Activated CD8-positive, alpha-beta memory T cell treated with anti-CD3 and anti-CD28 coated beads, Interleukin-2, amount 50 U/mL, for 4 hours (primary cell): ENCODE data around the gene KRTAP21-3.
"Not testable (repeated sequence)": the region's sequence is repeated elsewhere in the genome, so short reads cannot be mapped to it uniquely, and the experiment has no call there.

Source experiments
- DNase-seq: peaks from one replicate; pipeline ENCODE4 v3.0.0-alpha.2; 2020

Gene KRTAP21-3

GRCh38 chr21:30718239-30718909 is at the start of gene KRTAP21-3:
KRTAP21-3 (minus strand) TSS chr21:30718777; CDS start chr21:30718759, 18 bp downstream.
- no peak for DNase-seq

GRCh38 chr21:30760776-30761175 is 42.2 kb upstream of the KRTAP21-3 start:
- DNase-seq = no peak

GRCh38 chr21:30758306-30758705 is 39.7 kb upstream of the KRTAP21-3 start:
- DNase-seq = no peak

GRCh38 chr21:30755328-30755727 is 36.8 kb upstream of the KRTAP21-3 start, which contains the start of gene KRTAP21-1:
KRTAP21-1 (minus strand) TSS chr21:30755428; CDS start chr21:30755378, 50 bp downstream.
- not testable (repeated sequence) for DNase-seq

- no peak for DNase-seq
Measured at GRCh38 chr21:30747159-30747558, 28.6 kb upstream of the KRTAP21-3 start, which contains the start of gene KRTAP21-2. KRTAP21-2 (minus strand) TSS chr21:30747259; CDS start chr21:30747202, 57 bp downstream.

- DNase-seq = no peak
Measured at GRCh38 chr21:30740462-30740861, 21.9 kb upstream of the KRTAP21-3 start.

GRCh38 chr21:30733026-30733425 is 14.4 kb upstream of the KRTAP21-3 start:
- DNase-seq = no peak

- no peak for DNase-seq
Measured at GRCh38 chr21:30726726-30727125, 8.1 kb upstream of the KRTAP21-3 start.

GRCh38 chr21:30719401-30719800 is 824 bp upstream of the KRTAP21-3 start:
- DNase-seq = no peak

- DNase-seq = no peak
Measured at GRCh38 chr21:30717105-30717504, 1.5 kb downstream of the KRTAP21-3 start.

GRCh38 chr21:30714946-30715345 is 3.6 kb downstream of the KRTAP21-3 start:
- no peak for DNase-seq

GRCh38 chr21:30714456-30714855 is 4.1 kb downstream of the KRTAP21-3 start:
- DNase-seq = no peak

GRCh38 chr21:30713766-30714165 is 4.8 kb downstream of the KRTAP21-3 start:
- DNase-seq = no peak

GRCh38 chr21:30710499-30710898 is 8.1 kb downstream of the KRTAP21-3 start:
- no peak for DNase-seq

GRCh38 chr21:30707409-30707808 is 11.2 kb downstream of the KRTAP21-3 start:
- no peak for DNase-seq

GRCh38 chr21:30695956-30696355 is 22.6 kb downstream of the KRTAP21-3 start:
- no peak for DNase-seq

GRCh38 chr21:30689822-30690221 is 28.8 kb downstream of the KRTAP21-3 start:
- no peak for DNase-seq

- DNase-seq = no peak
Measured at GRCh38 chr21:30684506-30684905, 34.1 kb downstream of the KRTAP21-3 start.

GRCh38 chr21:30680586-30680985 is 38.0 kb downstream of the KRTAP21-3 start:
- DNase-seq = no peak

GRCh38 chr21:30676737-30677136 is 41.8 kb downstream of the KRTAP21-3 start:
- no peak for DNase-seq

GRCh38 chr21:30674312-30674711 is 44.3 kb downstream of the KRTAP21-3 start:
- DNase-seq = no peak

GRCh38 chr21:30672985-30673650 is 45.5 kb downstream of the KRTAP21-3 start:
- DNase-seq = no peak

GRCh38 chr21:30668776-30669175 is 49.8 kb downstream of the KRTAP21-3 start:
- DNase-seq = no peak
